ENCODE results near the gene KRT32. TPM values are rescaled to one million over a fixed set of nuclear protein-coding genes. Genes with fewer than 3 reads are reported as not detected.

Gene KRT32
- total RNA-seq, 2 experiments from 2014 or later, result not detected

DNA sequence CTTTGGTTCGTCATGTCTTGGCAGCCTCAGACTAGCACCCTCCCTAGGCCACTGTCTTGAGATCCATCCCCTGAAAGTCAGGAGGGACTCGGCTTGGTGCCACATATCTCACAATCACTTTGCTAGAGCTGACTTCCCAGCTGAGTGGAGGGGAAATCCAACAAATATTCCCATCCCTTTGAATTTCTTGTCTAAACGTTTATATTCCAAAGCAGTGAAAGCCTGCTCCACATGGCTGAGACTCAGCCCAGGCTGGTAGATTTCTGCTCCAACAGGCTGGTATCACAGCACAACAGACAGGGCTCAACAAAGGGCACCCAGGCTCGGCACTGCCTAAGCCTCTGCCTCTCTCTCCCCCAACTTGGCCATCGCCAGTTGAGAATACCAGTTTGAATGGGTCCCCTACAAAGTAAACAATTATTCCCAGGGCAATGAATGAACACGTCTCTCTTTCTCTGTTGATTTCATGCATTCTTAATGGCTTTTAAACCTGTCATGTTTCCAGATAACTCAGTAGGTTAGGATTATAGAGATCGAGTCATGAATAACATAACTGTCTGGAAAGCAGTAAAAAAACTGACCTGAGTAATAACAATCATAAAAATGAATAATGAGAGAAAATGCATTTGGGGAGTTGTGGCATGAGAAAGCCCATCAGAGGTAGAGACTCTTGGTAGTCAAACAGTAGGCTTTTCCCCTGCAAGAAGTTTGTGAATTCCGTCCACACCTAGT lies 37.2 kb upstream of the KRT32 start:
- no peaks in the 10 kb centered on the region for H3K36me3 Mint-ChIP-seq
- no peak overlapping the region for H3K27ac Mint-ChIP-seq
- POLR2A ChIA-PET, result no interaction called here
- no peaks in the 10 kb centered on the region for H3K27me3 Mint-ChIP-seq
- intact Hi-C loops (cut with micrococcal nuclease), result no loop called here
- H3K4me1 Mint-ChIP-seq (ENCODE audit: low read depth), result peaks cover 5% of the 10 kb centered on the region
- CTCF ChIA-PET, result interaction anchor here (1.1 to 1.8 kb wide), 2 partner anchors 45 to 158 kb away, joined by 3 to 4 read pairs; no protein-coding TSS in a partner anchor
- H3K4me3 Mint-ChIP-seq, result no peak overlapping the region
- H3K9me3 Mint-ChIP-seq, result no peaks in the 10 kb centered on the region
- DNase-seq, result no peak

DNA sequence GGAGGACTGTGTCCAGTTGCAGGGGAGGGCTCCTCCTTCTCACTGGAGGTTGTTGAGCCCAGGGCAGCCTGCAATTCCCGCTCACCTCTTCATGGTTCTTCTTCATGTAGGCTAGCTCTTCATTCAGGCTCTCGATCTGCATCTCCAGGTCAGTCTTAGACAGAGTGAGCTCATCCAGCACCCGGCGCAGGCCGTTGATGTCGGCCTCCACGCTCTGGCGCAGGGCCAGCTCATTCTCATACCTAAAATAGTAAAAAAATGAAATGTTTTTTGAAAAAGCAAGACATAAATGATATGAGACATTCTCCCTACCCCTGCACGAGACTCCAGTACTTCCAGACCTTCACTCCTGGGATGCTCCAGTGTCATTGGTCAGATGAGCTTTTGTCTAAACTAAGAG lies 36.0 kb upstream of the KRT32 start:
- Mint-ChIP-seq H3K36me3 (no peaks in the 10 kb centered on the region), H3K4me3 (no peak overlapping the region), H3K27me3 (no peaks in the 10 kb centered on the region), H3K9me3 (no peaks in the 10 kb centered on the region), H3K4me1 (ENCODE audit: low read depth) (peaks cover 5% of the 10 kb centered on the region), H3K27ac (no peak overlapping the region)
- ChIA-PET CTCF (interaction anchor here (1.1 to 1.8 kb wide), 2 partner anchors 46 to 160 kb away, joined by 3 to 4 read pairs; no protein-coding TSS in a partner anchor), POLR2A (no interaction called here)
- intact Hi-C loops (cut with micrococcal nuclease), result no loop called here
- no peak for DNase-seq

DNA sequence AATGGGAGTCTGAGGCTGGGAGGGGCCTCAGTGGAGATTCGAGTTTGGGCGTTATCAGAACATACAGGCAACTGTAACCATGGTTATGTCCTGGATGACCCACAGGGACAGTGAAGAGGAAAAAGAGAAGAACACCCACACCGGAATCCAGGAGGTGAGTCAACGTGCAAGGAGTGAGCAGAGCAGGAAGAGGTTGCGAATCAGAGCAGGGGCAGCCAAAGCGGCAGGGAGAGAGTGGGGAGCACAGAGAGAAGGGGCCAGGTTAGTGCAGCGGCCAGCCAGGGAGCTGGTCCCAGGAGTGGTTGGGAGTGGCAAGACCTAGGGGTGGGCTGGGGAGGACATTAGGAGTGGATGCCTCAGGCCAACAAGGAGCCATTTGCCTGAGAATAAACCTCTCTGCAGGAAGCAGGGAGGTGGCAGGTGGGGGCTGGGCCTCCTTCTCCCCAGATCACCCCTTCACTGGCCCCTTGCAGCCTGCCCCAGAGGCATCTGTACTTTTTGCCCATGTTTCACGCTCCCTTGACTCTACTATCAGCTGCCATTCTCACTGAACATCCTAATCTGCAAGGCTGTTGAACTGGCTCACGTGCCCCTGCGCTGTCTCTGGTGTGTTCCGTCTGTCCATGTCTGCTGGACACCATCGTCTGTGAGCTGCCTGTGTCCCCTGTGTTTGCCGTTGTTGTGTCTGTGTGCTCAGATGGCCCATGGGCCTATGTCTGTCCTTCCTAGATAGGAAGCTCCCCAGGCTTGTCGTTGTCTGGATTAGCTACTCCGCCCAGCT lies 33.1 kb upstream of the KRT32 start:
- no peak overlapping the region for H3K4me3 Mint-ChIP-seq
- no peak overlapping the region for H3K27ac Mint-ChIP-seq
- intact Hi-C loops (cut with micrococcal nuclease), result no loop called here
- ChIA-PET CTCF (interaction anchor here (1.0 kb wide), 1 partner anchor 48 kb away, joined by 3 read pairs; no protein-coding TSS in a partner anchor), POLR2A (interaction anchor here (0.6 kb wide), 1 partner anchor 853 kb away, joined by 3 read pairs; the partner anchor contains the start of gene SMARCE1)
- H3K27me3 Mint-ChIP-seq, result no peaks in the 10 kb centered on the region
- peak; percentile 26 for DNase-seq
- H3K4me1 Mint-ChIP-seq (ENCODE audit: low read depth), result peaks cover 12% of the 10 kb centered on the region
- H3K36me3 Mint-ChIP-seq, result no peaks in the 10 kb centered on the region
- no peaks in the 10 kb centered on the region for H3K9me3 Mint-ChIP-seq

DNA sequence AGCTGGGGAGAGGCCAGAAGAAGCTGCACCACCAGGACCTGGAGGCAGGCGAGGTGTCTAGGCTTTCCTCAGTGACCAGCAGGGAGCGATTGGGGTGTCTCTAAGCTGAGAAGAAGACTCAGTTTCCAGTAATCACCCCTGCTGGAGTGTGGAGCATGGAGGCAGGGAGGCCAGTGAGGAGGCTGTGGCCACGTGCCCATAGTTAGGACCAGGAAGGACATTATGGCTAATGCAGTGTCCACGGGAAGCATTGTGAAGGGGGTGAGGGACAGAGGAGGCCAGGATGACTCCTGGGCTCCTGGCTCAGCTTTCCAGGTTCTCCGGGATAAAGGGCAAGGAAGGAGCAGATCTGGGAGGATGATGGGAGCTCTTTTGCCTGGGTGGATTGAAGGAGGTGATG lies 32.5 kb upstream of the KRT32 start:
- Mint-ChIP-seq H3K27me3 (no peaks in the 10 kb centered on the region), H3K36me3 (no peaks in the 10 kb centered on the region), H3K9me3 (no peaks in the 10 kb centered on the region), H3K4me1 (ENCODE audit: low read depth) (peaks cover 12% of the 10 kb centered on the region), H3K27ac (no peak overlapping the region), H3K4me3 (no peak overlapping the region)
- DNase-seq, result no peak
- POLR2A ChIA-PET, result interaction anchor here (0.6 kb wide), 1 partner anchor 852 kb away, joined by 3 read pairs; the partner anchor contains the start of gene SMARCE1
- intact Hi-C loops (cut with micrococcal nuclease), result loop anchor here (5.0 to 10.0 kb wide), 3 partner anchors 95 to 697 kb away; no protein-coding TSS in a partner anchor
- CTCF ChIA-PET, result no interaction called here

DNA sequence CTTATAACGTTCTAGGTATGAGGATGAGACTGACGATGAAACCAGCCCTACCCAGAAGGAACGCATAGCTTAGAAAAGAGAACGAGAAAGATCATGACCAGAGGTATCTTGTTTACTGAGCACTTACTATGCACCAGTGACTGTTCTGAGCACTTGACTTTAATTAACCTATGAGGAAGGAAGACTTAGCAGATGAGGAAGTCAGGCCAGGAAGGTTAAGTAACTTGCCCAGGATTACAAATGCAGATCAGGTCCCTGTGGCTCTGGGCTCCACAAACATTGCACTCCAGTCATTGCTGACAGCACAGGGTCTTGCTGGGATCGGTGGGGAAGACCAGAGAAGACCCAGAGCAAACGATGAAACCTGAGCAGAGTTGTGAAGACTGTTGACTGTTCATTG lies 31.1 kb upstream of the KRT32 start:
- no peak for DNase-seq
- Mint-ChIP-seq H3K9me3 (no peaks in the 10 kb centered on the region), H3K4me3 (no peak overlapping the region), H3K36me3 (no peaks in the 10 kb centered on the region), H3K4me1 (ENCODE audit: low read depth) (peaks cover 12% of the 10 kb centered on the region), H3K27ac (no peak overlapping the region), H3K27me3 (no peaks in the 10 kb centered on the region)
- POLR2A ChIA-PET, result interaction anchor here (0.8 kb wide), 1 partner anchor 20 kb away, joined by 3 read pairs; no protein-coding TSS in a partner anchor
- CTCF ChIA-PET, result interaction anchor here (0.5 to 2.2 kb wide), 8 partner anchors 12 to 176 kb away, joined by 3 to 9 read pairs (median 4); no protein-coding TSS in a partner anchor
- intact Hi-C loops (cut with micrococcal nuclease), result loop anchor here (5.0 to 10.0 kb wide), 3 partner anchors 93 to 696 kb away; no protein-coding TSS in a partner anchor

DNA sequence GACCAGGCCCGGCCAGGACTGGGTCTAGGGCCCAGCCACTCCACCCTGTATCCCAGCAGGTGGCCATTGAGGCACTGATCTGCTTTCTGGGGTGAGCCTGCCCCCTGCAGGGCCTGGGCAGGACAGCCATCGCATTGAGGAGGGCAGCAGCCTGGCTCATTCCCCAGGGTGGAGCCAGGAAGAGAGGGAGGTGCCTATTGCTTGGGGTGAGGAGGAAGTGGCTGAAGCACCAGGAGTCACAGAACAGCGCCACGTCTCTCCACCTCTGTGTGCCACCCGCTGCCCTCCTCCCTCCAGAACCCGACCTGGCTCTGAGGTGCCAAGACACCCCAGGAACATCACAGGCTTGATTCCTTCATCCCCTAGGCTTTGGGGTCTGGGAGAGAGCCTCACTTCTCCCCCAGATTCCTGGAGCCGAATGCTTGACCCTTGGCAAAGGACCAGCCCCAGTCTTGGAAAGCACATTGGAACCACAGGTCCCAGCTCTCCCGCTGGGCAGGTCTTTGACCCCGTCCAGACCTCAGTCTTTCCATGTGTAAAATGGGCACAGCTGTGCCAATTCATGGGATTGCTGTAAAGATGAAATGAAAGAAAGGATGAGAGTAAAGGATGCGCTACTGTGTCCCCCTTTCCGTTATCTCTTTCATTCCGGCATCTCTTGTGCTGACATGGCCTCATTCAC lies 29.8 kb upstream of the KRT32 start:
- peak; percentile 89 for DNase-seq
- Mint-ChIP-seq H3K36me3 (no peaks in the 10 kb centered on the region), H3K27ac (no peak overlapping the region), H3K4me3 (no peak overlapping the region), H3K9me3 (no peaks in the 10 kb centered on the region), H3K27me3 (no peaks in the 10 kb centered on the region), H3K4me1 (ENCODE audit: low read depth) (peaks cover 12% of the 10 kb centered on the region)
- POLR2A ChIA-PET, result no interaction called here
- CTCF ChIA-PET, result interaction anchor here (1.1 to 2.4 kb wide), 9 partner anchors 9 to 209 kb away, joined by 3 to 15 read pairs (median 5); no protein-coding TSS in a partner anchor
- intact Hi-C loops (cut with micrococcal nuclease), result loop anchor here (2.0 to 10.0 kb wide), 5 partner anchors 52 to 695 kb away; no protein-coding TSS in a partner anchor

DNA sequence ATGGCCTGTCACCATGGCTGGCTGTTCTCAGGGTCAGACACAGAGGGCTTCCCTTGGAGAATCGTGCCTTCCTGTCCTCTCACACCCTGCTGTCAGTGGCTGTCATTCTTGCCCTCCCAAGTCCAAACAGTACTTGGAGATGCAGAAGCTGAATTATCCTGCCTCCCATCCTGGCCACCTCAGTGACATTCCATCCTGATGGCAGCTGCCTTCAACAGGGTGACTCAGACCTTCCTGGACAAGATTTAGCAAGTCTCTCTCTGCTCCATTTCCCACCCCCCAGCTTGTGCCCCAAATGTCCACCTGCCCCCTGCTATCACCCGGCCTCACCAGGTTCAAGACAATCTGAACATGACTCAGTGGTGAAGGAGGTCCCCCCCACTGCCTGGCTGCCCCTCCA lies 27.3 kb upstream of the KRT32 start:
- H3K27me3 Mint-ChIP-seq, result no peaks in the 10 kb centered on the region
- ChIA-PET CTCF (interaction anchor here (0.5 to 2.4 kb wide), 7 partner anchors 17 to 584 kb away, joined by 3 to 15 read pairs (median 6); no protein-coding TSS in a partner anchor), POLR2A (no interaction called here)

DNA sequence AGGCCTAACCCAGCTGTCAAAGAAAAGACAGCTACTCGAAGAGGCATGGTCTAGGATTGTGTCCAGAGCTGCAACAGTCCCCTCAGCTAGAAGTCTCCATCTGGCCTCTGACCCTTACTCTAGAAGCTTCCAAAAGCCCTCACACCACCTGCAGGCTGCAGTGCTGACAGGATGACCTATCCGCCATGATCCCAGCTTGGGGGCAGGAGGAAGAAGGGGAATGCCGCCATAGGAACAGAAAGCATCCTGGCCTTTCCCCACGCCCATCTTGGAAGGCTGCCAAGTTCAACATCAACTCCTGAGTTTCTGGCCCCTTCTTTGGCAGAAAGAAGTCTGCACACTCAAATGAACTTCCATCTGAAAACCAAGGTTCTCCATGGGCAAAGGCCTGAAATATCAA lies 25.6 kb upstream of the KRT32 start:
- no peak overlapping the region for H3K27ac Mint-ChIP-seq
- ChIA-PET POLR2A (no interaction called here), CTCF (interaction anchor here (1.0 kb wide), 1 partner anchor 56 kb away, joined by 5 read pairs; no protein-coding TSS in a partner anchor)
- H3K36me3 Mint-ChIP-seq, result no peaks in the 10 kb centered on the region
- no peak overlapping the region for H3K4me3 Mint-ChIP-seq
- intact Hi-C loops (cut with micrococcal nuclease), result loop anchor here (10.0 kb wide), 1 partner anchor 88 kb away; no protein-coding TSS in a partner anchor
- no peaks in the 10 kb centered on the region for H3K9me3 Mint-ChIP-seq
- no peaks in the 10 kb centered on the region for H3K27me3 Mint-ChIP-seq
- DNase-seq, result no peak
- peaks cover 16% of the 10 kb centered on the region for H3K4me1 Mint-ChIP-seq (ENCODE audit: low read depth)

More for the DNA sequence above, 27.3 kb upstream of the KRT32 start:
- Mint-ChIP-seq H3K36me3 (no peaks in the 10 kb centered on the region), H3K4me3 (no peak overlapping the region), H3K9me3 (no peaks in the 10 kb centered on the region), H3K27ac (no peak overlapping the region), H3K4me1 (ENCODE audit: low read depth) (peaks cover 16% of the 10 kb centered on the region)
- intact Hi-C loops (cut with micrococcal nuclease), result loop anchor here (10.0 kb wide), 1 partner anchor 90 kb away; no protein-coding TSS in a partner anchor
- no peak for DNase-seq

DNA sequence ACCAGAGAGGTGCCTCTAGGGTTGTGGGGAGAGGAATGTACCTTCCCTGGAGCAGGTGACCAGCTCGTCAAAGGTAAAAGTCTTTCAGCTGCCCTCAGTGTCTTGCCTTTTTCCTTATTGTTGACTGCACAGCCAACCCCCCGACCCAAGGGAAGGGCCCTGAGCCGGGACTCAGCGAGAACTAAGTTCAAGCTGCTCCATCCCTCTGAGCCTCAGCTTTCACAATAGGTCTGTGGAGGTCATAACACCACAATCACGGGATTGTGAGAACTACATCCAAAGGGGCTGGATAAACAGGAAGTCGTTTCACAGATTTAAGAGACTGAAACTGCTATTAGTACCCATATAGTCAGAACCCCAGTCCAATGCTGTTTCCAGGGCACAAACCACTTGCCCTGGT lies 25.2 kb upstream of the KRT32 start:
- Mint-ChIP-seq H3K4me1 (ENCODE audit: low read depth) (peaks cover 15% of the 10 kb centered on the region), H3K27ac (no peak overlapping the region), H3K27me3 (no peaks in the 10 kb centered on the region), H3K4me3 (no peak overlapping the region), H3K36me3 (no peaks in the 10 kb centered on the region), H3K9me3 (no peaks in the 10 kb centered on the region)
- intact Hi-C loops (cut with micrococcal nuclease), result loop anchor here (10.0 kb wide), 1 partner anchor 88 kb away; no protein-coding TSS in a partner anchor
- POLR2A ChIA-PET, result no interaction called here
- DNase-seq, result no peak
- CTCF ChIA-PET, result interaction anchor here (1.0 to 1.4 kb wide), 2 partner anchors 56 to 170 kb away, joined by 5 to 7 read pairs; no protein-coding TSS in a partner anchor

DNA sequence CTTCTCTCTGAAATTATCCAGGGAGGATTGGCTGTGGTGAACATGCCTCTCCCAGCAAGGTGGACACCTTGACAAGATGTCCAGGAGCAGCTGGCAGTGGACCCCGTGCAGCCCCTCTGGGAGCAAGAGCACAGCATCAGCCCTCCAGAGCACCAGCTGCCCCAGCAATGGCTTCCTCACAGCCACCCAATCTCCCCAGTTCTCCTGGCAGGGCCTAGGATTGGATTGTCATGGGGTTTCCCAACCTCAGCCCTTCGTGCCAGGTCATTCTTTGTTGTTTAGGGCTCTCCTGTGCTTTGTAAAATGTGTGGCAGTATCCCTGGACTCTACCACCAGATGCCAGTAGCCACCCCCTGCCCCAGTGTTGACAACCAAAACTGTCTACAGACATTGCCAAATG lies 24.3 kb upstream of the KRT32 start:
- Mint-ChIP-seq H3K4me3 (no peak overlapping the region), H3K4me1 (ENCODE audit: low read depth) (peaks cover 9% of the 10 kb centered on the region), H3K27ac (no peak overlapping the region), H3K27me3 (no peaks in the 10 kb centered on the region), H3K9me3 (no peaks in the 10 kb centered on the region), H3K36me3 (no peaks in the 10 kb centered on the region)
- intact Hi-C loops (cut with micrococcal nuclease), result loop anchor here (10.0 kb wide), 1 partner anchor 87 kb away; no protein-coding TSS in a partner anchor
- ChIA-PET POLR2A (no interaction called here), CTCF (interaction anchor here (1.4 to 1.8 kb wide), 2 partner anchors 157 to 171 kb away, joined by 6 to 7 read pairs; no protein-coding TSS in a partner anchor)
- DNase-seq, result no peak

Data from activated CD4-positive, alpha-beta memory T cell treated with anti-CD3 and anti-CD28 coated beads for 36 hours (primary cell).